Effector CD8-positive, alpha-beta T cell (primary cell): ENCODE measurements around the gene ANKRD36.
"Not testable (repeated sequence)": the region's sequence is repeated elsewhere in the genome, so short reads cannot be mapped to it uniquely, and the experiment has no call there.

ENCODE experiments used
- DNase-seq: peaks from one replicate; lab custom pipeline; 2025; lab: John Stamatoyannopoulos, UW
- total RNA-seq, 4 experiments: gene quantifications; one replicate each; lab custom pipeline; 2026; lab: John Stamatoyannopoulos, UW

ANKRD36 gene
- 116 to 199 (median 161) reads per million in 4 experiments for total RNA-seq

GRCh38 chr2:97113050-97113881 lies at the start of gene ANKRD36:
Gene ANKRD36 (plus strand): TSS chr2:97113153. CDS start chr2:97113740, 587 bp downstream.
- DNase-seq, result not testable (repeated sequence)

GRCh38 chr2:97066030-97066429 lies 46.9 kb upstream of the ANKRD36 start:
- DNase-seq, result not testable (repeated sequence)

GRCh38 chr2:97067279-97068004 lies 45.5 kb upstream of the ANKRD36 start:
- no peak for DNase-seq

GRCh38 chr2:97068074-97068473 lies 44.9 kb upstream of the ANKRD36 start:
- no peak for DNase-seq

GRCh38 chr2:97068722-97069121 lies 44.2 kb upstream of the ANKRD36 start:
- not testable (repeated sequence) for DNase-seq

GRCh38 chr2:97070915-97071314 lies 42.0 kb upstream of the ANKRD36 start:
- not testable (repeated sequence) for DNase-seq

- not testable (repeated sequence) for DNase-seq
These were observed 35.7 kb upstream of the ANKRD36 start for GRCh38 chr2:97077213-97077612.

GRCh38 chr2:97080855-97081254 lies 32.1 kb upstream of the ANKRD36 start:
- not testable (repeated sequence) for DNase-seq

GRCh38 chr2:97082206-97082605 lies 30.7 kb upstream of the ANKRD36 start:
- DNase-seq, result not testable (repeated sequence)

GRCh38 chr2:97083516-97083915 lies 29.4 kb upstream of the ANKRD36 start:
- not testable (repeated sequence) for DNase-seq

- not testable (repeated sequence) for DNase-seq
These were observed 27.9 kb upstream of the ANKRD36 start for GRCh38 chr2:97085093-97085492.

- DNase-seq, result not testable (repeated sequence)
These were observed 24.2 kb upstream of the ANKRD36 start for GRCh38 chr2:97088706-97089105.

GRCh38 chr2:97092946-97093345 lies 20.0 kb upstream of the ANKRD36 start:
- not testable (repeated sequence) for DNase-seq

GRCh38 chr2:97093983-97094771 lies 18.8 kb upstream of the ANKRD36 start:
- DNase-seq, result not testable (repeated sequence)

GRCh38 chr2:97094772-97095611 lies 18.0 kb upstream of the ANKRD36 start, which contains the start of gene FAHD2B:
Gene FAHD2B (minus strand): TSS chr2:97094882. CDS start chr2:97091706, 3,176 bp downstream.
- DNase-seq, result peak; percentile 75

- no peak for DNase-seq
These were observed 17.3 kb upstream of the ANKRD36 start for GRCh38 chr2:97095661-97096060.

GRCh38 chr2:97098786-97099372 lies 14.1 kb upstream of the ANKRD36 start:
- DNase-seq, result not testable (repeated sequence)

GRCh38 chr2:97106878-97107277 lies 6.1 kb upstream of the ANKRD36 start:
- not testable (repeated sequence) for DNase-seq

GRCh38 chr2:97111246-97111645 lies 1.7 kb upstream of the ANKRD36 start:
- not testable (repeated sequence) for DNase-seq

GRCh38 chr2:97112320-97113049 lies 468 bp upstream of the ANKRD36 start:
- DNase-seq, result not testable (repeated sequence)
